ENCODE measurements around the gene AHCYL2.

GRCh38 chr7:129313282-129313681, 88.5 kb downstream of the AHCYL2 start:
- TF ChIP-seq CTCF (IDR thresholded peaks at IDR 0.05): no peak
- TF ChIP-seq POLR2A (IDR thresholded peaks at IDR 0.05): no peak
- TF ChIP-seq POLR2AphosphoS5 (IDR thresholded peaks at IDR 0.05): no peak
